LNCaP clone FGC (cell line): ENCODE data around the gene ARHGAP19.

Source experiments
- DNase-seq: peaks from one replicate; pipeline ENCODE4 v3.0.0-alpha.2; 2011; ENCODE audit warnings: low read depth
- H3K4me3 ChIP-seq: 2 replicates; pipeline ENCODE4 v1.5.1; 2011; ENCODE audit warnings: mild to moderate bottlenecking, low read depth, low read length, control low read depth
- TF ChIP-seq, protein P1 (sequence below): IDR thresholded peaks from 2 replicates; pipeline ENCODE4 v1.5.1; 2012; ENCODE audit warnings: mild to moderate bottlenecking; ENCODE audit not compliant: control insufficient read depth, insufficient read depth; ENCODE audit errors: extremely low read depth

The ARHGAP19 gene, protein sequence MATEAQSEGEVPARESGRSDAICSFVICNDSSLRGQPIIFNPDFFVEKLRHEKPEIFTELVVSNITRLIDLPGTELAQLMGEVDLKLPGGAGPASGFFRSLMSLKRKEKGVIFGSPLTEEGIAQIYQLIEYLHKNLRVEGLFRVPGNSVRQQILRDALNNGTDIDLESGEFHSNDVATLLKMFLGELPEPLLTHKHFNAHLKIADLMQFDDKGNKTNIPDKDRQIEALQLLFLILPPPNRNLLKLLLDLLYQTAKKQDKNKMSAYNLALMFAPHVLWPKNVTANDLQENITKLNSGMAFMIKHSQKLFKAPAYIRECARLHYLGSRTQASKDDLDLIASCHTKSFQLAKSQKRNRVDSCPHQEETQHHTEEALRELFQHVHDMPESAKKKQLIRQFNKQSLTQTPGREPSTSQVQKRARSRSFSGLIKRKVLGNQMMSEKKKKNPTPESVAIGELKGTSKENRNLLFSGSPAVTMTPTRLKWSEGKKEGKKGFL

DNA sequence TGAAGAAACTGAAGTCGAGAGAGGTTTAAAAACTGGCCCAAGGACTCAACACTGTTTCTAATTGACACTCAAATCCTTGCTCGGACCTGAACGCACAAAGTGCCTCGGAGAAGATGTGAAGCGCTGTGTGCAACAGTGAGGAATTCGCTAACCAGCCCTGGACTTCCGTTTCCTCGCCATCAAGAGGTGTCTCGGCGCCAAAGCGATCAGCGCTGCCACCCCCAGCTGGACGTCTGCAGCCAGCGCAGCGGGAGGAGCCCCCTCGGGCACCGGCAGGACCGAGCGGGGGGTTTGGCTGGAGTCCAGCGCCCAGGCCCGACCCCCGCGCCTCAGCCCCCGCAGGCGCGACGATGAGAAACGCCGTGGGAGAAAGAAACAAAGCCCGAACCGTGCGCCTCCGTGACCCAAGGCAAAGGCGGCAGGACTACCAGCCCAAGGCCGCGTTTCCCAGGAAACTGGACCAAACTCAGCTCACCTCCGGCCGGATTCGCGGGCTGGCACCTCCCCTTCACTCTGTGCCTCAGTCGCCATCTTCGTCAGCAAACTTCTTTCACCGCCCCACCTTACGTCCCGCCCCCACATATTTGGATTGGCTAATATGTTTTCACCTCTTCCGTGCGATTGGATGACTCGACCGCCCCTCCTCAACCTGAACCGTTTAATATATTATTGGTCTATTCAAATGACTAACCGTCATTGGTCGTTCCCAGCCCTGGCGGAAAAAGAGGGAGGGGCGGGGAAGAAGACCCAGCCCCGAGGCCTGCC, at the start of gene ARHGAP19:
ARHGAP19 (minus strand) TSS at position 541 of the 765 bp plus-strand sequence; CDS start at position 531, 10 bp downstream.
- peak; percentile 98 for DNase-seq
- TF ChIP-seq, protein P1, sequence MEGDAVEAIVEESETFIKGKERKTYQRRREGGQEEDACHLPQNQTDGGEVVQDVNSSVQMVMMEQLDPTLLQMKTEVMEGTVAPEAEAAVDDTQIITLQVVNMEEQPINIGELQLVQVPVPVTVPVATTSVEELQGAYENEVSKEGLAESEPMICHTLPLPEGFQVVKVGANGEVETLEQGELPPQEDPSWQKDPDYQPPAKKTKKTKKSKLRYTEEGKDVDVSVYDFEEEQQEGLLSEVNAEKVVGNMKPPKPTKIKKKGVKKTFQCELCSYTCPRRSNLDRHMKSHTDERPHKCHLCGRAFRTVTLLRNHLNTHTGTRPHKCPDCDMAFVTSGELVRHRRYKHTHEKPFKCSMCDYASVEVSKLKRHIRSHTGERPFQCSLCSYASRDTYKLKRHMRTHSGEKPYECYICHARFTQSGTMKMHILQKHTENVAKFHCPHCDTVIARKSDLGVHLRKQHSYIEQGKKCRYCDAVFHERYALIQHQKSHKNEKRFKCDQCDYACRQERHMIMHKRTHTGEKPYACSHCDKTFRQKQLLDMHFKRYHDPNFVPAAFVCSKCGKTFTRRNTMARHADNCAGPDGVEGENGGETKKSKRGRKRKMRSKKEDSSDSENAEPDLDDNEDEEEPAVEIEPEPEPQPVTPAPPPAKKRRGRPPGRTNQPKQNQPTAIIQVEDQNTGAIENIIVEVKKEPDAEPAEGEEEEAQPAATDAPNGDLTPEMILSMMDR, result 0 out of 2 replicates have a peak, but pooled peaks have one; percentile 17
- H3K4me3 ChIP-seq, result peak within 1 kb of the TSS; percentile 83

DNA sequence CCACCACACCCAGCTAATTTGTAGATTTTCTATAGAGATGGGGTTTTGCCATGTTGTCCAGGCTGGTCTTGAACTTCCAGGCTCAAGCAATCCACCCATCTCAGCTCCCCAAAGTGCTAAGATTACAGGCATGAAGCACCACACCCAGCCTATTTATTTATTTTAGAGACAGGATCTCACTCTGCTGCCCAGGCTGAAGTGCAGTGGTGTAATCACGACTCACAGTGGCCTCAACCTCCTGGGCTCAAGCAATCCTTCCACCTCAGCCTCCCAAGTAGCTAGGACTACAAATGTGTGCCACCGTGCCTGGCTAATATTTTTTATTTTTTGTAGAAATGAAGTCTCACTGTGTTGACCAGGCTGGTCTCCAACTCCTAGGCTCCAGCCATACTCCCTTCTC, 49.0 kb upstream of the ARHGAP19 start:
- H3K4me3 ChIP-seq, result no peak overlapping the region
- TF ChIP-seq, protein P1, result no peak

DNA sequence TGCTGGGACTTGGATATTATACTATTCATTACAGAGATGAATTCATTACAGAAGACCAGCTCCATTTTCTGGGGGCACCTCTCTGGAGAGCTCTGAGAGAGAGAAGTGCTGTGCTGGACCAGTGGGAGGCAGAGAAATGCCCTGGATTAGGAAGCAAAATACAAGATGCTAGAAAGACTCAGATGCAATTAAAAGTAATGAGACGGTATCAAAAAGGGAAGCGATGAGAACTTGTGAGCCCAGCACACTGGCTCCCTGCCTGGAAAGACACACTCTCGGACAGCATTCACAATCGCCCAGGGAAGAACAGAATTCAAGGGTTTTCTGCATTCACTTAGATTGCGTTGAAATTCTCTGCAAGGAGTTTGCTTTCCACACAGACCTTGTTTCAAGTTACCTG, 45.6 kb upstream of the ARHGAP19 start:
- no peak for DNase-seq
- no peak overlapping the region for H3K4me3 ChIP-seq
- TF ChIP-seq, protein P1, result no peak

More for the DNA sequence above, 49.0 kb upstream of the ARHGAP19 start:
- DNase-seq, result no peak

DNA sequence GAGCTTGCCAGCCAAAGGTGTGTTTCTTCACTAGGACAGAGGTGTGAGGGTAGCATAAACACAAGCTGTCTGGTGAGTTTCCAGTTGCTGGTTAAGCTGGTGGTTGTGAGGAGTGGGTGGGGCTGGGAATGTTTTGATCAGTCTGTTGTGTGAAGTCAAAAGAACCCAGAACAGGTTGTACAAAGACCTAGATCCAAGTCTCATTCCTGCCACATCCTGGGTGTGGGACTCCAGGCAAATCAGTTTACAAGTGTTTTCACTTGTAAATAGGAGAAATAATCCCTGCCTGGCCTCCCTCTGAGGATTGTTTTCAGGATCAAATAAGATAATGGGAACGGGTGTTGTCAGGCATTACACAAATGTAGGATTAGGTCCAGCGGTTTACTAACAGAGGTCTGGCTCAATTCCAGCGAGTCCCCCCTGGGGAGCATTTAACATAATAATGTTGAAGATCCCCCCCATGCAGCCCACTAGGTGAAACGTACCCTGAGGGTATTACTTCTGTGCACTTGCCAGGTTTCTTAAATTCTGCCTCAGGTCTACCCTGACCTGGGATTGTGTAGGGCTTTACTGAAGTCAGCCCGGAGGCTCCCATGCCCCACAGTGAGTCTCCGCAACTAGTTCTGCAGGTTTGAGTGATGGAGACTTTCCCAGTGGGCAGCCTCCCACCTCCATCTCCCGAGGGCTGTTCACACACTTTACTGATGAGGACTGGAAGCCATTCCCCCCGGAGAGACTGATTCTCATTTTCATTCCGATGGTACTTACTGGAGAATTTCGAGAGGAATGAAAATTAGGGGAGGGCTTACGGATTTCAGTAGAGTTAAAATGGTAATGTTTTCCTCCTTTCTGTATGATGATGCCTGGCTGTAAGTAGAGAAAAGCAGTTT, 44.8 kb upstream of the ARHGAP19 start:
- H3K4me3 ChIP-seq, result peak overlapping the region; percentile 27
- TF ChIP-seq, protein P1, result no peak
- DNase-seq, result peak; percentile 94

DNA sequence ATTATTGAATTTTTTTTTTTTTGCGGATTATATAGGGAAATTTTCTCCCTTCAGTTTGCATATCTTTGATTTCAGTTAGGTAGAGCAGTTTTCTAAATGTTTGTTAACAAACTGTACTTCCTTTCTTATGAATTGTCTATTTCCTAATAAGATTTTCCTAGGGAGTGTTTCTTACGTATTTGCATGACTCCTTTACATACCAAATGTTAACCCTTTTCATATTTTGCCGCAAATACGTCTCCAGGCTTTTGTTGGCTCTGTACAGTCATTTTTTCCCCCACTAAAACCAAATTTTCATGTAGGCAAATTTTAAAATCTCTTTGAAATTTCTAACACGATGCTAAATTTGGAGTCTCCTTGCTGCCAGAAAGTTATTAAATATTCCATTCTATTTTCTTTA, 44.0 kb upstream of the ARHGAP19 start:
- no peak for DNase-seq
- peak overlapping the region; percentile 27; the same call in 1 of the 2 replicates for H3K4me3 ChIP-seq
- TF ChIP-seq, protein P1, result no peak

DNA sequence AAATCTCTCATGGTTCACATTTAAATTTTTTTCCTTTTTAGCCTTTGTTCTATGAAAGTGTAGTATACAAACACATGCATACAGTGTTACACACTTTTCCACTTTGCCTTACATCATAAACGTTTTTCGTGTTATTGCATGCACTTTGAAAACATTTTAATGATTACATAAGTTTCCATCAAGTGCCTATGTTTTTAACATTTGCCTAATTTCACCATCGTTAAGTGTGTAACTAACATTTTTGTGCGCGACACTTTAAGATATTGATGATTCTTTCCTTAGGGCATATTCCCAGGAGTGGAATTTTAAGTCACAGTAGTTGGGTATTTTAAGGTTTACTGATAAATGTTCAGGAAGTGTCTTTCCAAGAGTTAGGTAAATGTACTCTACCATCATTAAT, 43.6 kb upstream of the ARHGAP19 start:
- no peak for DNase-seq
- no peak overlapping the region for H3K4me3 ChIP-seq
- TF ChIP-seq, protein P1, result no peak
